Renal cortical epithelial cell (primary cell): ENCODE measurements around the gene CTPS2. TPM values are rescaled to one million over a fixed set of nuclear protein-coding genes. Genes with fewer than 3 reads are reported as not detected.
A peak's percentile ranks its signal among the peaks of the same experiment; 100 is the strongest.
"Not testable (repeated sequence)": the region's sequence is repeated elsewhere in the genome, so short reads cannot be mapped to it uniquely, and the experiment has no call there.

Experiments used
- DNase-seq: peaks from one replicate; pipeline ENCODE4 v3.0.0-alpha.2; 2011; ENCODE audit warnings: low read depth
- total RNA-seq: library from RNA; depleted of rRNA; stranded (reverse); fragments of >200 nt; gene quantifications from 2 replicates; pipeline ENCODE4 v1.2.3, GENCODE V29; 2014

CTPS2 gene
- total RNA-seq, 1 donor from 2014 or later, result 25.3 TPM

DNA sequence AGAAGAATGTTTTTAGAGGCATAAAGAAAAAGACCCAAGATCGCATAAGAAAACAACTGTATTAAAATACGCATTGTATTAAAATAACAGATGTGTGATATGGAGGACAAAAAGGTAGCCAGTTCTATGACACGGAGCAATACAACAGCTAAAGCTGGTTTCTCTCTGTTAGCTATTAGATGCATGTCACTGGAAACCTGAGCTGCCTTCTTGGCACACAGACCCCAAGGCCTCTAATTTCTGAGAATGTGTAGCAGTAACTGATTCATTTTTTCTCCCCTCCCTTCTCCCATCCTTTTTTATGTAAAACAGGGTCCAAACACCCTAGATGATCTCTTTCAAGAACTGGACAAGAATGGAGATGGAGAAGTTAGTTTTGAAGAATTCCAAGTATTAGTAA lies 58.4 kb downstream of the CTPS2 start:
- no peak for DNase-seq

DNA sequence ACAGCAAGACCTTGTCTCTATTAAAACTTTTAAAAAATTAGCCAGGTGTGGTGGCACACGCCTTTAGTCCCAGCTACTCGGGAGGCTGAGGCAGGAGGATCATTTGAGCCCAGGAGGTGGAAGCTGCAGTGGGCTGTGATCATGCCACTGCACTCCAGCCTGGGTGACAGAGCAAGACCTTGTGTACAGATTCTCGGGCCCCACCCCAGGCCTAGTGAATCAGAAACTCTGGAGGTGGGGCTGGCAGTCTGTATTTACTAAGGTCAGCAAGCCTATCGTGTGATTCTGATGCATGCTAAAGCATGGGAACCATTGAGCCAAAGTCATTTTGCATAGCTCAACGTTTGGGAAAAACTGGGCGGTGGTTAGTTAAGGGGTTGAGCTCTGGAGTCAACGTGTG lies 59.0 kb downstream of the CTPS2 start:
- DNase-seq, result no peak

- no peak for DNase-seq
Observed at GRCh38 chrX:16651391-16652024, 61.0 kb downstream of the CTPS2 start.

GRCh38 chrX:16649858-16650257 lies 62.6 kb downstream of the CTPS2 start, which contains the start of gene S100G:
Gene S100G (plus strand): TSS chrX:16650158. CDS start chrX:16651007, 849 bp downstream.
- no peak for DNase-seq

DNA sequence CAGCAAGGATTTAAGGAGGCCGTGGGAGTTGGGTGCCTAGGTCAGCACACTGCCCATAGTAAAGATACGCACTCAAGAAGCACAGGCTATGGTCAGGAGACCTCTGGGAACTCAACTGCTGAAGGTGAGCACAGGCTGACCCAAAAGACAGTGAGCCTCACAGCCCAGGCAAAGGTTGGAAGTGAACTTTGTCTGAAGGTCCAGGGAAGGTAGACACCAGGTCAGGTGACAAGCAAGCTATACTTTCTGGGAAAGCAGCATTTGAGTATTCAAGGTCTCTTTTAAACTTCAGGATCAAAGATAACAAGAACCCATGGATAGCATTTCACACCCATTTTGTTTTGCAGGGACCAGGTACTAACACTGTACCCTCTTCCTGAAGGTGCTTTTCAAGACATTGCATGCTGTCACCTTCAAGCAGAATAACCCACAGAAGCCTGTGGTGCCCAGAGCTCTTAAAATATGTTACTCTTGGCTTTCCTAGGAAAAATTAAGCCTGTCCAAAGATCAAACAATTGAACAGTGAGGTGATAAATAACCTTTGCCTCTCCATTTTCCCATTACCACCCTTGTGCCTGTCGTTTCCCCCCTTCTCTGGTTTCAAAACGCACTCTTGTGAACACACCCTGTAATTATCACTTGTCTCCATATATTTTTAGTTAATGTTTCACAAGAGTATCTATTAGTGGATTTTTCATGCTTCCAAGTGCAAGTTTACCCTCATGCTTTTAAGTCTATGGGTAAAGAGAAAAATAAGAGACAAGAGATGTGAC lies 65.9 kb downstream of the CTPS2 start:
- DNase-seq, result no peak

DNA sequence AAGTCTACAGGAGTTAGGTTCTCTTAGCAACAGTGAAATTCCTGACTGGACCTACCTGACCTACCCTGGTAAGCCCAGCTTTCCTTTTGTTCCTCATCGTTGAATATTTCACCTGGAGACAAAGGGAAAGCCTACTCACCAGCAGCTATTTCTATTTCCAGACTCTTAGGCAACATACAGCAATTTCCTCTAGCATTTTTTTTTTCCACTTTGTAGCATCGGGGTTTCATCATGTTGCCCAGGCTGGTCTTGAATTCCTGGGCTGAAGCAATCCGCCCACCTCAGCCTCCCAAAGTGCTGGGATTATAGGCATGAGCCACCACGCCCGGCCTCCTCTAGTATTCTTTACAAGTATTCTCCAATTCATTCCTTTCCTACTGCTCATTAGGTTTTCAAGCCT lies 69.3 kb downstream of the CTPS2 start:
- DNase-seq, result peak; percentile 72

- DNase-seq, result no peak
Observed at GRCh38 chrX:16640823-16641222, 71.6 kb downstream of the CTPS2 start.

DNA sequence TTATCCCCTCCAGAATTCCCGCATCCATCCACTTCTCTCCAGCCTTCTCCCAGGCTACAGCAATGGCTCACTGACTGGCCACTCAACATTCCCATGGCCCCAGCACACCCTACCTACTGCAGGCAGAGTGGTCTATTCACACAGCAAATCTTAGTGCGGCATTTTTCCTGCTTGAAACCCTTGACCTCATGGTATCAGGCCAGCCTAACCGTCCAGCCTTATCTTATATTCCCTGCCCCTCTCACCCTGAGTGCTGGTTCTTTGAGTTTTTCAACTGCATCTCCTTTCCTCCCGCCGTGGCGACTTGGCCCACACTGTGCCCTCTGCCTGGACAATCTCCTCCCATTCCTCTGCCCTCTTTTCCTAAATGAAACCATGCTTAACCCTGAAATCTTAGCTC lies 72.5 kb downstream of the CTPS2 start:
- DNase-seq, result no peak

DNA sequence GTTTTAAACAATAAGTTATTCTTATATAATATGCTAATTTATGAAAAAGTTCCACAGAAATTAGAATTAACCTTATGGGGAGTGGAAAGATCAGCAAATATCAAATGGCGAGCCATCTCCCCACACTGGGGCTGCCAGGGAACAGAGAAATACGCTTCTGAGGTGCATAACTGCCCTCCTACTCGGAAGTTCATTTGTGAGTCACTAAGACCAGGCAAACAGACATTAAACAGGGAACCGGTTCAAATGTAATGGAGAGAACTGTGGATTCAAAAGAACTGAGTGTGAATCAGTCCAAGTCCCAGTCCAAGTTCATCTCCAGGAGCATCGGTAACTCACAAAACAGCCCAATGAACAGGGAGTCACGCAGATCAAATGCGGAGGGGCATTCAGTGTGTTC lies 73.9 kb downstream of the CTPS2 start:
- DNase-seq, result no peak

DNA sequence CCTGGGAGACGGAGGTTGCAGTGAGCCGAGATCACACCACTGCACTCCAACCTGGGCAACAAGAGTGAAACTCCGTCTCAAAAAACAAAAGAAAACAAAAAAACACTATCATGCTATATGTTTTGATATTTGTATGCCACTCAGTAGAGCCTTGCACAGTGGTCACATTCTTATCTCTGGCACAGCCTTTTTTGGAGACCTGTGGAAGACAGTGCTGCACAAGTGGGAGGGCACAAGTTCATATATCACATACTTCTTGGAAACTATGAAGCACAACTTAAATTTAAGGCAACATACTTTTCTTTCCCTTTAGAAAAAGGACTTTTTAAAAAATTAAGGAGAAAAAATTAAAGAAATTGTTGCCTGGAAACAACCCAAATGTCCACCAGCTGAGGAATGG lies 76.9 kb downstream of the CTPS2 start:
- DNase-seq, result no peak

DNA sequence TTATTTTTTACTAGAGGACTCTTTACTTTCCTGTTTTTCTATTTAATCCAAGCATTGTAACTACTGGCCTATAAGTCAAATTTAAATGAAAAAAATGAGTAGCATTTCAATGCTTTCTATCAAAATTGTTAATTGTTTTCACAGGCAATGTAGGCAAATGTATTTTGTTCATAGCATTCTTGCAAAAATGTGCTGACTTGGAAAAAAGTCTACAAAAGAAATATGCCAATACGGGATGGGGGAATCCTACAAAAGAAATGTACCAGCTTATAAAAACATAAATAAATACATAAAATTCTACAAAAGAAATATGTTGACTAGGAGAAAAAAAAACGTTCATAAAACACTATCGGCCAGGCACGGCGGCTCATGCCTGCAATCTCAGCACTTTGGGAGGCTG lies 77.4 kb downstream of the CTPS2 start:
- no peak for DNase-seq

DNA sequence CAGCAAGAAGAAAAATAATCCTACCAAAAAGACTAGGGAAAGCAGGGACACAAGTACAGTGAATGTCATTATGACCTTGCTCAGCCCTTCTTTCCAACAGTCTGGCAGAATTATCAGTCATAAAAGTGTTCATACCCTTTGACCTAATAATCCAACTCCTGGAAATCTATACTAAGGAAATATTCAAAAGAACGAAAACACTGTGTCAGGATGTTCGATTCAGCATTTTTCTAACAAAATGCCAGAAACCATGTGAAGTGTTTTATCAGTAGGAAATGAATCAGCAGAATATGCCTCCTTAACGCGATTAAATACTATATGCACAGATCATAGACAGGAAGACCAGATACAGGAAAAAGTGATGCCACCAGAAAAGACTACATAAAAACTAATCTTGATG lies 78.7 kb downstream of the CTPS2 start:
- DNase-seq, result no peak

- DNase-seq, result no peak
Observed at GRCh38 chrX:16629909-16630308, 82.6 kb downstream of the CTPS2 start.

- DNase-seq, result no peak
Observed at GRCh38 chrX:16628946-16629595, 83.4 kb downstream of the CTPS2 start.

- DNase-seq, result peak; percentile 57
Observed at GRCh38 chrX:16628511-16628910, 84.0 kb downstream of the CTPS2 start.

DNA sequence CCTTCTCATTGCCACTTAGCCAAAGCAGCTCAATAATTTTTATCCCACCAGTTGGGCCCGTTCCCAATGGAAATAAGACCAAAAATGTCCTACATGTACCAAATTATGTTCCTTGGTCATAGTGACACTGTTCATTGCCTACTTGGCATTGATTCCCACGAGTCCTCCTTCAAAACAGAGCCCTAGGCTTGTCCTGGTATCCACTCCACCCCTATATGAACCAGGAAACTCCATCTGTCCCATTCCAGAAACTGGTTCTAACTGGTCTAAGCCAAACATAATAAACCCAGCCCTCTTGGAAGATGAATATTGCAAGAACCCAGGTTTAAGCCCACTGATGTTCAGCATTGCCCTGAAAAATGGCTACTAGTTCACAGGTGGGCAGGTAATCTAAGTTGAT lies 93.4 kb downstream of the CTPS2 start:
- DNase-seq, result no peak

DNA sequence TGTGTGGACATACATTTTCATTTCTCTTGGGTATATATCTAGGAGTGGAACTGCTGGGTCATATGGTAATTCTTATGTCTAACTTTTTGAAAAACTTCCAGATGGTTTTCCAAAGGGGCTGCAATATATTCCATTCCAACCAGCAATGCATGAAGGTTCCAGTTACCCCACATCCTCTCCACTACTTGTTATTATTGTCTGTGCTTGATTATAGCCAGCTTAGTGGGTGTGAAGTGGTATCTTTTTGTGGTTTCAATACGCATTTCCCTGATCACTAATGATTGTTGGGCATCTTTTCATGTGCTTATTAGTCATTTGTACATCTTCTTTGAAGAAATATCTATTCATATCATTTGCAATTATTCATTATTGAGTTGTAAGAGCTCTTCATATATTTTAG lies 94.0 kb downstream of the CTPS2 start:
- no peak for DNase-seq

- no peak for DNase-seq
Observed at GRCh38 chrX:16617382-16617781, 95.1 kb downstream of the CTPS2 start.

GRCh38 chrX:16612257-16612897 lies 100.1 kb downstream of the CTPS2 start:
- DNase-seq, result no peak

- DNase-seq, result not testable (repeated sequence)
Observed at GRCh38 chrX:16610654-16611053, 101.8 kb downstream of the CTPS2 start.

GRCh38 chrX:16610121-16610621 lies 102.3 kb downstream of the CTPS2 start:
- peak; percentile 46 for DNase-seq

DNA sequence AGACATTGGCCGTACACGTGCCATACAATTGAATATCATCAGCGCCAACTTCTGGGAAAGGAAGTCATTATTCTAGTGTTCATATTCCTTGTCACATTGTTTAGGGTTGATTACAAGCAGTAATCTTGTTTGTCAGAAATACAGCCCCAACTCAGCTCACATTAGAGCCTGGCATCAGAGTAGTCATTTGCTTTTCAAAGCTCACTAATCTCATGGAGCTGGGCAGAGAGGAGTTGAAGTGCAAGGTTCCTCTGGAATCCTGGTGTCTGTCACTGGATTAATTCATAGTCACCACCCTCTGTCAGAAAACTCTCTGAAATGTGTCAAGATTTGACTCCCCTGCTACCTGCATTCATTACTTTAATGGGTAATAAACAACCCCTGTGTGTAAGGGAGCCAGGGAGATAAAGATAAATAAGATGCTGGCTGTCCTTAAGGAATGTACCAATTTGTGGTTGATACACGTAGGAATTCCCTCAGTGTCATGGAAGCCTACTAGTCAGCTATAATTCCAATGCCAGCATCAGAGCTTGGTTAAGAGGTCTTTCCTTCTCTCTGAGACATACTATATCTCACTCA lies 106.2 kb downstream of the CTPS2 start:
- no peak for DNase-seq
